Measurements from ENCODE around the gene ZNF609.
A peak's percentile ranks its signal among the peaks of the same experiment; 100 is the strongest.
"Not testable (repeated sequence)": the region's sequence is repeated elsewhere in the genome, so short reads cannot be mapped to it uniquely, and the experiment has no call there.

The ZNF609 gene

GRCh38 chr15:64586259-64586870 lies 126.0 kb downstream of the ZNF609 start:
- no peak for TF ChIP-seq CTCF (IDR thresholded peaks at IDR 0.05; ENCODE audit: low read depth, low read length)
- no peak overlapping the region for H3K4me3 ChIP-seq (replicated peaks in 1 of 2; ENCODE audit: low read depth in 2 of 2, low read length in 2 of 2)
- DNase-seq (ENCODE audit: low read depth in 2 of 2): no peak

DNA sequence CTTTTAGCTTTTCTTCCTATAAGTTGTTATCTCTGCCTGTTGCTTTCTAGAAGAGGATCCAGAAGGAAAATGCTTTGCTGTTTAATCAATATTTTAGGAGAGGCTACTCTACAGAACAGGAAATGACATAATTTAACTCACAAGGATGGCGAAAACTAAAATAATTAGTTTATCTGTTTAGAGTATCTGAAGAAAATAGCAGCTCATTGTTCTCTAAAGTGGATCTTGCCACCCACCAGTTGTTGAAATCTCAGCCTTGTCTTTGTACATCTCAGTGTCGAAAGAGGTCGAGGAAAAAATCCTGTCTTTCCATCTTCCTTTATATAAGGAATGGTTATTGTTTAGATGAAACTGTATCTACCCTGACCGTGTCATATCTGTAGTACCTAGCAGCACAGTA lies 126.6 kb downstream of the ZNF609 start:
- no peak for DNase-seq (ENCODE audit: low read depth in 2 of 2)
- no peak overlapping the region for H3K4me3 ChIP-seq (replicated peaks in 1 of 2; ENCODE audit: low read depth in 2 of 2, low read length in 2 of 2)
- TF ChIP-seq CTCF (IDR thresholded peaks at IDR 0.05; ENCODE audit: low read depth, low read length): no peak

GRCh38 chr15:64589435-64590084 lies 129.2 kb downstream of the ZNF609 start:
- TF ChIP-seq CTCF (IDR thresholded peaks at IDR 0.05; ENCODE audit: low read depth, low read length): no peak
- DNase-seq (ENCODE audit: low read depth in 2 of 2): no peak
- H3K4me3 ChIP-seq (replicated peaks in 1 of 2; ENCODE audit: low read depth in 2 of 2, low read length in 2 of 2): no peak overlapping the region

GRCh38 chr15:64592845-64593244 lies 132.5 kb downstream of the ZNF609 start:
- H3K4me3 ChIP-seq (replicated peaks in 1 of 2; ENCODE audit: low read depth in 2 of 2, low read length in 2 of 2); DNase-seq (ENCODE audit: low read depth in 2 of 2): not testable (repeated sequence)

- peak; percentile 62 to 81 for DNase-seq (ENCODE audit: low read depth in 2 of 2)
- H3K4me3 ChIP-seq (replicated peaks in 1 of 2; ENCODE audit: low read depth in 2 of 2, low read length in 2 of 2): no peak overlapping the region
- TF ChIP-seq CTCF (IDR thresholded peaks at IDR 0.05; ENCODE audit: low read depth, low read length): no peak
Measured at GRCh38 chr15:64596701-64597476, 136.5 kb downstream of the ZNF609 start.

- no peak for TF ChIP-seq CTCF (IDR thresholded peaks at IDR 0.05; ENCODE audit: low read depth, low read length)
- H3K4me3 ChIP-seq (replicated peaks in 1 of 2; ENCODE audit: low read depth in 2 of 2, low read length in 2 of 2): no peak overlapping the region
- no peak for DNase-seq (ENCODE audit: low read depth in 2 of 2)
Measured at GRCh38 chr15:64597477-64597822, 137.1 kb downstream of the ZNF609 start.

- TF ChIP-seq CTCF (IDR thresholded peaks at IDR 0.05; ENCODE audit: low read depth, low read length): no peak
- DNase-seq (ENCODE audit: low read depth in 2 of 2): no peak
- no peak overlapping the region for H3K4me3 ChIP-seq (replicated peaks in 1 of 2; ENCODE audit: low read depth in 2 of 2, low read length in 2 of 2)
Measured at GRCh38 chr15:64599226-64599625, 138.8 kb downstream of the ZNF609 start.

Measured in cardiac fibroblast (primary cell).